Measurements from ENCODE around the gene DNAH2.

- TF ChIP-seq POLR2AphosphoS5 (IDR thresholded peaks at IDR 0.05): no peak
- TF ChIP-seq, protein P1, sequence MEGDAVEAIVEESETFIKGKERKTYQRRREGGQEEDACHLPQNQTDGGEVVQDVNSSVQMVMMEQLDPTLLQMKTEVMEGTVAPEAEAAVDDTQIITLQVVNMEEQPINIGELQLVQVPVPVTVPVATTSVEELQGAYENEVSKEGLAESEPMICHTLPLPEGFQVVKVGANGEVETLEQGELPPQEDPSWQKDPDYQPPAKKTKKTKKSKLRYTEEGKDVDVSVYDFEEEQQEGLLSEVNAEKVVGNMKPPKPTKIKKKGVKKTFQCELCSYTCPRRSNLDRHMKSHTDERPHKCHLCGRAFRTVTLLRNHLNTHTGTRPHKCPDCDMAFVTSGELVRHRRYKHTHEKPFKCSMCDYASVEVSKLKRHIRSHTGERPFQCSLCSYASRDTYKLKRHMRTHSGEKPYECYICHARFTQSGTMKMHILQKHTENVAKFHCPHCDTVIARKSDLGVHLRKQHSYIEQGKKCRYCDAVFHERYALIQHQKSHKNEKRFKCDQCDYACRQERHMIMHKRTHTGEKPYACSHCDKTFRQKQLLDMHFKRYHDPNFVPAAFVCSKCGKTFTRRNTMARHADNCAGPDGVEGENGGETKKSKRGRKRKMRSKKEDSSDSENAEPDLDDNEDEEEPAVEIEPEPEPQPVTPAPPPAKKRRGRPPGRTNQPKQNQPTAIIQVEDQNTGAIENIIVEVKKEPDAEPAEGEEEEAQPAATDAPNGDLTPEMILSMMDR (IDR thresholded peaks at IDR 0.05): no peak
Observed at GRCh38 chr17:7721612-7722011, 4.1 kb downstream of the DNAH2 start.

All from sigmoid colon (tissue), 4 donors.